NCI-H2171 (cell line): ENCODE results near the gene CCL3.
"Not testable (repeated sequence)": the region's sequence is repeated elsewhere in the genome, so short reads cannot be mapped to it uniquely, and the experiment has no call there.

Source experiments
- DNase-seq: peaks from one replicate; lab custom pipeline; 2025; lab: John Stamatoyannopoulos, UW

Gene CCL3

DNA sequence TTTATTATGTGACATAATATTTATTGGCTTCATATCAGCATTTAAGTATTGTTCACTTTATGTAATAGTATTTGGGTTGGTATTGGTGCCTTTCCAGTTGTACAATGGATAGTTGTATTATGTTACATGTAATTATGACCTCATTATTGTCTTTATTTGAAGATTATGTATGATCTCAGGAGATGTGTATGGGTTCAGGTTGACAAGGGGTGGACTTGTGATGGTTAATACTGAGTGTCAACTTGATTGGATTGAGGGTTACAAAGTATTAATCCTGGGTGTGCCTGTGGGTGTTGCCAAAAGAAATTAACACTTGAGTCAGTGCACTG is 25.7 kb upstream of the CCL3 start:
- not testable (repeated sequence) for DNase-seq

- DNase-seq: not testable (repeated sequence)
Observed at GRCh38 chr17:36114971-36115648, 25.2 kb upstream of the CCL3 start.

GRCh38 chr17:36113131-36113530 is 23.2 kb upstream of the CCL3 start:
- DNase-seq: not testable (repeated sequence)

- DNase-seq: no peak
Observed at GRCh38 chr17:36112572-36112971, 22.6 kb upstream of the CCL3 start.

GRCh38 chr17:36111068-36111490 is 21.1 kb upstream of the CCL3 start:
- DNase-seq: no peak

DNA sequence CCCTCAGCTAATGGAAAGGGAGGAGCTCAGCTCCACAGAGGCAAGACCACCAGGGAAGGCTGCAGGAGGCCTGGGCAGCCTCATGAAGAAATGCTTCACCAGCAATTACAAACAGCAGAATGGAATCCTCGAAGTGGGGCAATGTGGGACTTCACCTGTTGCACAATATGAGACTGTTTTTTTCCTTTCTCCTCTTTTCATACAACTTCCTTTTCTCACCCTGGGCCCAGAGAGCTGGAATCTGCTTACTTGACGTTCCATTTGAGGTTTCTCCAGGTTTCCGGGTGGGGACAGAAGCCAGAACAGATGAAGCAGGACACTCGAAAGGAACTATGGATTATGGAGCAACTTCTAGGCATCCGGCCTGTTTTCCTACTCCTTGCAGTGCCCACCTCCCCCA is 18.3 kb upstream of the CCL3 start:
- not testable (repeated sequence) for DNase-seq

GRCh38 chr17:36107660-36108059 is 17.7 kb upstream of the CCL3 start:
- no peak for DNase-seq

DNA sequence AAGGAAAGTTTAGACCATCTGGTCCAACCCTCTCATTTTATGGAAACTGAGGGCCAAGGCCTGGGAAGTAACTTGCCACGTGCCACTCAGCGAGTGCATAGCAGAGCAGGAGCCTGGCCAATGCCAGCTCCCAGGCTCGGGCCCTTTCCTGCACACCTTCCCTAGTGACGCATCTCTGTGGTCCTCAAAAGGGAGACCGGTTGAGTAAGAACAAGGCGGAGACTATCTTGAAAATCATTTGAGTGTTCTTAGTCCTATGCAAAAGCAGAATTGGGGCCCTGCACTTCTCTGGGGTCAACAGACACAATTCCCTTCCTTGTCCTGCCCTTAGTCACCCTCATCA is 16.5 kb upstream of the CCL3 start:
- DNase-seq: no peak

- DNase-seq: no peak
Observed at GRCh38 chr17:36105781-36106492, 16.0 kb upstream of the CCL3 start.

GRCh38 chr17:36104701-36105181 is 14.8 kb upstream of the CCL3 start:
- DNase-seq: no peak

GRCh38 chr17:36104246-36104645 is 14.3 kb upstream of the CCL3 start:
- DNase-seq: not testable (repeated sequence)

GRCh38 chr17:36103401-36103975 is 13.5 kb upstream of the CCL3 start, which contains the start of gene CCL4:
TSS of gene CCL4 (plus strand) at chr17:36103827. CDS start at chr17:36103906, 79 bp downstream.
- not testable (repeated sequence) for DNase-seq

DNA sequence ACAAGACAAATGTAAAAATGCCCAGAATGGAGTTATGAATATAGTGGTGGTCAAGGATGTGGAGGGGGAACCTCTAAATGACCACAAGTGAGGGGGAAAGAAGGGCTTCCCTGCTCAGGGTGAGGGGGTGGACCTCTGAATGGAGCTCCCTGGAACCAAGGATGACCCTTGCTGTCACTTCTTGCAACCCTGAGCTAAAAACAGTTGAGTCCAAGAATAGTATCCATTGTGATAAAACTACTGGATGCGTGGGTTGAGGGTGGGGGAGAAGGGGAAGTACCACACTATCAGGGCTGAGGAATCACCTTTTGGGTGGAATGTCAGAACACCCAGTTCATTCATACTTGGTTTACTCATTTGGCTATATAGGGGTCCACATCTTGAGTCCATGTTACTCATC is 9.1 kb upstream of the CCL3 start:
- not testable (repeated sequence) for DNase-seq

DNA sequence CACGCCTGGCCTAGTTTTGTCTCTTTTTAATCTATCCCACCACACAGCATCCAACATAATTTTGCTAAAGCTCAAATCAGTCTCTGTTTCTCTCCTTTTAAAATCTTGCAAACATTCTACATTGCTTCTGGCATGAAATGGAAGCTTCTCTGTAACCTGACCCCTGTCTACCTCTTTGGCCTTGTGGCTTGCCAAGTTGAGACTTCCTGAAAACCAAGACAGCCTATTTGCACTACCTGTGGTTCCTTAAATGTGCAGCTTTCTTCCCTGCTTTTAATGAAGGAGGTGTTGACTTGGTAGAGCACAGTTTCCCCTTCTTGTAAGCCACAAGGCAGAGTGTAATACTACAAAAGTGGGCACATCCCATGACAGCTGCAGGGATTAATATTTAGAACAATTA is 6.0 kb upstream of the CCL3 start:
- DNase-seq: no peak

DNA sequence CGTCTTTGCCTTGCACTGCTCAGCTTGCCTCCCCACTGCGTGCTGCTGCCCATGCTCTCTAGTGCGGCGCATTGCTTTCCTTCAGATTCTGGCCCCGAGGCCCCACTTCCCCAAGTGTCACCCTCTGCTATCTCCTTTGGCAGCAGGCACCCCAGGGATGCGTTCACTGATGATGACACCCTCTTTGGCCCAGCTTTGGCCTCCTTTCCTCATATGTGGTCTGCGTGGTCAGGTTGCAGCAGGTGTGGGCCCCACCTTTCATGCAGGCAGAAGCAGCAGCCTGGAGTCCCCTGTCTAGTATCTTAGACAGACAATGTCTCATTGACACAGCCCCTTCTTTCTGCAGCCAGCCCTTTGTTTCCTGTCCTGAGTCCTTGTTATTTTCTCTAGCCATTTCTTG is 4.8 kb upstream of the CCL3 start:
- no peak for DNase-seq

DNA sequence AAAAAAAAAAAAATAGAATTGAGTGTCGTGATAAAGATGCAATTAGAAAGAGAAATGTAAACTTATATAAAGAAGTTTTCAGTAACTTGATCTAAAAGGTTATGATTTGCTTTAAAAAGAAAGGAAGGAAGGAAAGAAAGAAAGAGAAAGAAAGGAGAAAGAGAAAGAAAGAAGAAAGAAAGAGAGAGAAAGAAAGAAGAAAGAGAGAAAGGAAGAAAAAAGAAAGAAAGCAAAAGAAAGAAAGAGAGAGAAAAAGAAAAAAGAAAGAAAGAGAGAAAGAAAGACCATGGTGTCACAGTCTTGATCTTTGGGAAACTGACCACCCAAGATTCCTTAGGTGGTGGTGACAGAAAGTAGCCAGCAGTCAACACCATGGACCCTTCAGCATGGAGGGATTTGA is 4.3 kb upstream of the CCL3 start:
- no peak for DNase-seq

GRCh38 chr17:36092715-36093114 is 2.8 kb upstream of the CCL3 start:
- not testable (repeated sequence) for DNase-seq

DNA sequence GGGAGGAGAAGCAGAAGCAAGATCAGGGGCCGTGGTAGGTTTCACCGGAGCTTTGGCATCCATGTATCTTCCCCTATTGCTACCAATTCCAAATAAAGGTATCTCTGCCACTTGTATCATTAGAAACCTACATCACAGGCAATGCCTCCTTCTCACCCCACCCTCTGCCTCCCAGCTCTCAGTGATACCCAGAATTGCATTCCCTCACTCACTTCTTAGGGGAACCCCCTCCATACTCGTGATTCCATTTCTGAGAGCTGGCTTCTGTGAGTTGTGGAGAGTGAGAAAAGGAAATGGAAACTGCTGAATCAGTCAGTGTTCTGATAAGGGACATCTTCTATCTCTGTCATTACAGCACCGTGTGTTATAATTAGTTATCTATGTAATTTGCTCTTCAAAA is 2.3 kb upstream of the CCL3 start:
- no peak for DNase-seq

DNA sequence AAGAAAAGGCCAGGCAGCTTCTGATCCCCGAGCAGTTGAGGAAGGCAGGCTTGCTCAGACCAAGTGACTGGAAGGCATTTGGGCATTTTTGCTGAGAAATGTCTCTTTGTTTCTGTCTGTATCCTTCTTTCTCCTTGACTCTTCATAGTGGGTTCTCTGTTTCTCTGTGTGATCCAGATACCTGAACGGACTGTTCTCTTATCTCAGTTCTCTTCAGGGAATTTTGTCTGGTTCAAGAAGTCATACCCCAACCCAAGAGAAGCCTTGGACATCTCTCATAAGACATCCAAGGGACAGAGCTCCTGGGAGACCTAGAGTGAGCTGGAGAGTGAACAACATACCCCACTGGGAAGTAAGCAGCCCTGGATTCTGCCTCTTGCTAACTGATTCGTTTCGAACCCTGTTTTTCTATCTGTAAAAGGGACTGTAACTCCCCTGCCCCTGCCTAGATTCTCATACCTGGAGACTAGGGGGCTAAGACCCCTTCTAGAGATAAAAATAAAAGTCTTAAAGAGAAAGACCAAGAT is 541 bp downstream of the CCL3 start:
- DNase-seq: no peak

- DNase-seq: no peak
Observed at GRCh38 chr17:36088670-36089338, 1.1 kb downstream of the CCL3 start.

- DNase-seq: not testable (repeated sequence)
Observed at GRCh38 chr17:36087897-36088572, 1.9 kb downstream of the CCL3 start.

DNA sequence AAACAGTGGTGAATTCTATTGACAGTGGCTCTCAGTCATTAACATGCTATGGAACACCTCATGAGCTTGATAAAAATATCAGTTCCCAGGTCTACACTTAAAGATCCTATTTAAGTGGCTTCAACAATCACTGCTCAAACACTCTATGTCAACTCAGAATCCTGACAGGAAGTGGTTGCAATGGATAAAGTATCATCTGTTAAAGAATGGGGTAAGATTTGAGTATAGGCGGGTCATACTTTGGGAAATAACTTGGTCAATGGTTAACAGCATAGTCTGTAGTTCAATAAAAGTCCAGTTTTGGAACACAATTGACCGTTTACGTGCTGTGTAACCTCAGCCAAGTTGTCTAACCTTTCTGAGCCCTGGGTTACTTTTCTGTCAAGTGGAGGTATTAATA is 2.5 kb downstream of the CCL3 start:
- not testable (repeated sequence) for DNase-seq
